GM12892 (cell line): ENCODE data around the gene COL23A1.

Experiments used
- DNase-seq: peaks from one replicate; pipeline ENCODE4 v3.0.0; 2011; ENCODE audit not compliant: insufficient read length
- FAIRE-seq: peaks from 2 replicates; lab custom pipeline; 2011; peaks lifted over from hg19 to GRCh38; lab: Jason Lieb, UNC
- POLR2A ChIP-seq: IDR thresholded peaks from 2 replicates; pipeline ENCODE4 v1.6.1; 2011; ENCODE audit warnings: low read depth, low read length, control low read depth
- POLR2AphosphoS5 ChIP-seq: IDR thresholded peaks from 2 replicates; pipeline ENCODE4 v1.6.1; 2011; ENCODE audit warnings: low read depth, low read length, control low read depth
- TAF1 ChIP-seq: IDR thresholded peaks from 2 replicates; pipeline ENCODE4 v1.6.1; 2011; ENCODE audit warnings: low read depth, mild to moderate bottlenecking, control low read depth, low read length, borderline replicate concordance

Gene COL23A1

GRCh38 chr5:178564397-178564796 lies 25.8 kb downstream of the COL23A1 start:
- FAIRE-seq: no peak
- TF ChIP-seq POLR2A: no peak
- no peak for TF ChIP-seq TAF1
- TF ChIP-seq POLR2AphosphoS5: no peak
- no peak for DNase-seq

- TF ChIP-seq POLR2AphosphoS5 (no peak), POLR2A (no peak), TAF1 (no peak)
These were observed 26.6 kb downstream of the COL23A1 start for GRCh38 chr5:178563621-178564020.

DNA sequence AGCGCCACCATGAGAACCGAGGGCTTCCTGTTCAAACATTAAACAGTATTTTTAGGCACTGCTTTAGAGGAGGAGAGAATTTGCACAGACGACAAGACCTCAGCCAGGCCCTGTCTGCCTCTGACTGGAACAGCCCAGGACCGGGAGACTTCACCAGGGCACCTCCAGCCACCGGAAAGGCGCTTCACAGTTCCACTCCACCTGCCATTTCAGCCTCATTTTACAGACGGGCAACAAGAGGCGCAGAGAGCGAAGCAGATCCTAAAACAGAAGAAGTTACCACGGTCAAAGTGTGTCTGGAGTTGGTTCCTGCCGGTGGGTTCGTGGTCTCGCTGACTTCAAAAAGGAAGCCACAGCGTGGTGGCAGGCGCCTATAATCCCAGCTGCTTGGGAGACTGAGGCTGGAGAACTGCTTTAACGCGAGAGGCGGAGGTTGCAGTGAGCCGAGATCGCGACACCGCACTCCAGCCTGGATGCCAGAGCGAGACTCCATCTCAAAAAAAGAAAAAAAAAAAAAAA lies 28.4 kb downstream of the COL23A1 start:
- TF ChIP-seq TAF1: no peak
- TF ChIP-seq POLR2A: no peak
- TF ChIP-seq POLR2AphosphoS5: no peak
- FAIRE-seq (no peak), DNase-seq (no peak)

More at GRCh38 chr5:178563621-178564020, 26.6 kb downstream of the COL23A1 start:
- no peak for FAIRE-seq
- DNase-seq: no peak

DNA sequence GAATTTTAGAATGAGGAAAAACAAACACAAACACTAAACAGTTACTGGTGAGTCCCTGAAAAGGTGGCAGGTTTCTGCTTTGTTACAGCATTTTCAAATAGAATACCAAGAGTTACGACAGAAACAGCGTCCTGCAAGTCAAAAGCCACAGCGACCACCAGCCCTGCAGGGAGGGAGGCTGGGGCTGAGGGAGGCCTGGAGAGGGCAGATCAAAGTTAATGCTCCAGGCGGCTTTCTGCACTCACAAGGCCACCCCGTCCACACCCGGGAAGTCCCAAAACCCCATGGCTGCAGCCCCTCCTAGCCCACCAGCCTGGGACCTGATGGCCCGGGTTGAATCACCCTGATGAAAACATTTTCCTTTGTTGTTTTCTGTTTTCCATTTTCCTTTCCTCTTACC lies 29.3 kb downstream of the COL23A1 start:
- DNase-seq: no peak
- TF ChIP-seq POLR2A (no peak), TAF1 (no peak), POLR2AphosphoS5 (no peak)
- FAIRE-seq: no peak

DNA sequence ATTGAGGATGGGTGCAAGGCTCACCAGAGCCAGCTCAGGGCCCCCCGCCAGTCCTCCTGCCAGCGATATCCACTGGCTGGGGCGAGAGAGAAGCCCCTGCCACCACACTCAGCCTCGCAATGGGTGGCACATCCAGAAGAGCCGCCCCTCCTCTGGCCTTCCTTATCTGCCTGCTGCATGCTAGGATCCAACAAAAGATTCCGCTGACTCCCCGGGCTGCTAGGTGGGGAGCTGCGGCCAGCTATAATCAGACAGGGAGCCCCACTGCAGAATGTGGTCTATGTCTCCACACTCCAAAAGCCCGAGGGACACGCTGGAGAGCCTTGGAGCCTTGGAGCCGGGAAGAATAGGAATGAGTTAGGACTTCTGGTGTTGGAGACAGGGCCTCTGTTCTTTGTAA lies 32.8 kb downstream of the COL23A1 start:
- FAIRE-seq: no peak
- no peak for DNase-seq
- TF ChIP-seq POLR2A: no peak
- no peak for TF ChIP-seq TAF1
- TF ChIP-seq POLR2AphosphoS5: no peak

GRCh38 chr5:178555771-178556211 lies 34.4 kb downstream of the COL23A1 start:
- no peak for DNase-seq

GRCh38 chr5:178555005-178555404 lies 35.2 kb downstream of the COL23A1 start:
- TF ChIP-seq POLR2A: no peak
- no peak for TF ChIP-seq TAF1
- no peak for TF ChIP-seq POLR2AphosphoS5
- FAIRE-seq (no peak), DNase-seq (no peak)

More at GRCh38 chr5:178555771-178556211, 34.4 kb downstream of the COL23A1 start:
- TF ChIP-seq POLR2AphosphoS5: no peak
- TF ChIP-seq TAF1: no peak
- no peak for TF ChIP-seq POLR2A
- FAIRE-seq: no peak

DNA sequence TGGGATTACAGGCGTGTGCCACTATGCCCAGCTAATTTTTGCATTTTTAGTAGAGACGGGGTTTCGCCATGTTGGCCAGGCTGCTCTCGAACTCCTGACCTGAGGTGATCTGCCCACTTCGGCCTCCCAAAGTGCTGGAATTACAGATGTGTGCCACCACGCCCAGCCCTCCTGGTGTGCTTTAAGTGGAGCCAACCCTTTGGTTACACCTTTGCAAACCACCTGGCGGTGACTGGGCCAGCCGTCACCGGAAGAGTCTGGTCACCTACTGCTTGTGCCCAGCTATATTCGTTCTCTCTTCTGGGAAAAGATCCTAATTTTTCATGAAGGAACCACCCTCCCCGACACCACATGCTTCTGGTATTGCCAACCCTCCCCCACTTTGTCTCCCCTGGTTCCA lies 35.9 kb downstream of the COL23A1 start:
- TF ChIP-seq POLR2AphosphoS5 (no peak), TAF1 (no peak), POLR2A (no peak)
- DNase-seq (no peak), FAIRE-seq (no peak)

- TF ChIP-seq POLR2A (no peak), TAF1 (no peak), POLR2AphosphoS5 (no peak)
- DNase-seq (no peak), FAIRE-seq (no peak)
These were observed 36.7 kb downstream of the COL23A1 start for GRCh38 chr5:178553517-178553916.

DNA sequence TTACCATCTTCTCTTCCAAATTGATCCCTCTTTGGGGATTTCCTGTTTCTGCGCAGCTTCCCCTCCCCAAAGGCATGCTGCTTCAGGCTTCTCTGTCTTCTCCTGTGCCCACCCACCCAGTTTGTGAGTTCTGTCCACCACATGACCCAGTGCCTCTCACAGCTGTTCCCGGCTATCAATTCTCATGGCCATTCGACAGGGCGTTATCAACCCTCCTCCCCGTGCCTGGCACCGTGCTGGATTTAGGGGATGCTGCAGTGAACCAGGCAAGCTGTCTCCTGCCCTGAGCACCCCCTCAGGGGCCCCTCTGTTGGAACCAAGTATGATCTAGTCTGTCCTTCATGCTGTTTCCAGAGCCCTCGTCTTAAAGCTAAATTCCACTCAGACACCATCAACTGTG lies 38.7 kb downstream of the COL23A1 start:
- DNase-seq (no peak), FAIRE-seq (no peak)
- TF ChIP-seq POLR2A (no peak), POLR2AphosphoS5 (no peak), TAF1 (no peak)

DNA sequence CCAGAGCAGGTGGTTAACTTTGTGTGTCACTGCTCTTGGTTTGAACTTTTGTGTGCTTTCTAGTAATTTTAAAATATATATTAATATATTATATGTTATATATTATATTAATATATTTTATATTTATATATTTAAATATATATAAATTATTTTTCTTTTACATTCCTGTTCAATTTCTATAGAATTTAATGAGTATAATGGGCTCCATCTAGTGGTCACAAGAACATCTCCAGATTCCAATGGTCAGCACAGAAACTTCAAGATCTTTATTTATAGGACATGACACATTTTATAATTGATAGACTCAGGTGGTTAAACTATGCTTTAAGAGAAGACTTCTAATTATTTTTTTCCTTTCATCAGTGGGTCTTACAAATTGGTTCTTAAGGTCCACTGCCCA lies 39.1 kb downstream of the COL23A1 start:
- no peak for FAIRE-seq
- TF ChIP-seq POLR2A: no peak
- TF ChIP-seq TAF1: no peak
- no peak for DNase-seq

GRCh38 chr5:178548746-178549145 lies 41.4 kb downstream of the COL23A1 start:
- DNase-seq (no peak), FAIRE-seq (no peak)
- TF ChIP-seq POLR2AphosphoS5 (no peak), POLR2A (no peak), TAF1 (no peak)
